HEK293T (cell line): ENCODE data around the gene THOP1.

Source experiments
- CTCF ChIA-PET: fragments of 350-600 bp; formaldehyde crosslinking; extraction: SDS; loops from one replicate; lab custom pipeline; 2021; ENCODE audit warnings: antibody characterized with exemption, inconsistent platforms; lab: Yijun Ruan, JAX
- POLR2A ChIA-PET: fragments of 350-600 bp; formaldehyde crosslinking; extraction: SDS; loops from one replicate; lab custom pipeline; 2020; ENCODE audit warnings: antibody characterized with exemption, inconsistent platforms; lab: Yijun Ruan, JAX
- DNase-seq: peaks from one replicate; pipeline ENCODE4 v3.0.0; 2012; ENCODE audit warnings: mixed read lengths; ENCODE audit errors: extremely low spot score
- BHLHE40 ChIP-seq: fragments of 450-650 bp; IDR thresholded peaks from 2 replicates; pipeline ENCODE4 v1.6.1; 2016; ENCODE audit warnings: mild to moderate bottlenecking, moderate library complexity, borderline replicate concordance
- CTBP1 ChIP-seq: fragments of 450-650 bp; IDR thresholded peaks from 2 replicates; pipeline ENCODE4 v1.6.1; 2016; ENCODE audit warnings: borderline replicate concordance
- FOXA1 ChIP-seq: fragments of 450-650 bp; IDR thresholded peaks from 2 replicates; pipeline ENCODE4 v1.6.1; 2016; ENCODE audit warnings: mild to moderate bottlenecking
- FOXK2 ChIP-seq: fragments of 450-650 bp; IDR thresholded peaks from 2 replicates; pipeline ENCODE4 v1.6.1; 2016; ENCODE audit warnings: mild to moderate bottlenecking
- FOXM1 ChIP-seq: fragments of 450-650 bp; IDR thresholded peaks from 2 replicates; pipeline ENCODE4 v1.6.1; 2017; ENCODE audit warnings: mild to moderate bottlenecking, borderline replicate concordance
- HDGF ChIP-seq: fragments of 450-650 bp; IDR thresholded peaks from 2 replicates; pipeline ENCODE4 v1.6.1; 2017; ENCODE audit warnings: antibody characterized with exemption, borderline replicate concordance
- L3MBTL2 ChIP-seq: fragments of 450-650 bp; conservative IDR thresholded peaks from 2 replicates; pipeline ENCODE4 v1.6.1; 2016; ENCODE audit warnings: mild to moderate bottlenecking
- LEF1 ChIP-seq: fragments of 450-650 bp; IDR thresholded peaks from 2 replicates; pipeline ENCODE4 v1.6.1; 2017; ENCODE audit warnings: mild to moderate bottlenecking, borderline replicate concordance
- NFRKB ChIP-seq: fragments of 450-650 bp; IDR thresholded peaks from 2 replicates; pipeline ENCODE4 v1.6.1; 2016; ENCODE audit warnings: mild to moderate bottlenecking, moderate library complexity
- PKNOX1 ChIP-seq: fragments of 450-650 bp; IDR thresholded peaks from 2 replicates; pipeline ENCODE4 v1.6.1; 2016
- SP1 ChIP-seq: fragments of 450-650 bp; IDR thresholded peaks from 2 replicates; pipeline ENCODE4 v1.6.1; 2017
- SUZ12 ChIP-seq: fragments of 450-650 bp; IDR thresholded peaks from 2 replicates; pipeline ENCODE4 v1.6.1; 2016; ENCODE audit warnings: mild to moderate bottlenecking
- TARDBP ChIP-seq: fragments of 450-650 bp; IDR thresholded peaks from 2 replicates; pipeline ENCODE4 v1.6.1; 2016
- ZNF384 ChIP-seq: fragments of 450-650 bp; IDR thresholded peaks from 2 replicates; pipeline ENCODE4 v1.6.1; 2016

The THOP1 gene

GRCh38 chr19:2774083-2774679, 11.1 kb upstream of the THOP1 start:
- no peak for TF ChIP-seq L3MBTL2
- TF ChIP-seq HDGF, result no peak
- ChIA-PET CTCF (no interaction called here), POLR2A (no interaction called here)
- no peak for DNase-seq

- no peak for TF ChIP-seq FOXK2
- ChIA-PET POLR2A (interaction anchor here (1.1 kb wide), 1 partner anchor 10 kb away, joined by 4 read pairs; the partner anchor contains the start of gene THOP1), CTCF (no interaction called here)
- DNase-seq, result no peak
Measured at GRCh38 chr19:2774953-2775555, 10.2 kb upstream of the THOP1 start.

GRCh38 chr19:2775556-2776430, 9.5 kb upstream of the THOP1 start:
- CTCF ChIA-PET, result no interaction called here
- POLR2A ChIA-PET, result interaction anchor here (1.1 kb wide), 1 partner anchor 9 kb away, joined by 4 read pairs; the partner anchor contains the start of gene THOP1
- TF ChIP-seq NFRKB, result no peak
- no peak for TF ChIP-seq SP1
- TF ChIP-seq BHLHE40, result no peak
- TF ChIP-seq FOXK2, result no peak
- TF ChIP-seq ZNF384, result no peak
- no peak for DNase-seq

GRCh38 chr19:2777952-2778683, 7.2 kb upstream of the THOP1 start:
- no peak for DNase-seq
- ChIA-PET POLR2A (no interaction called here), CTCF (no interaction called here)
- TF ChIP-seq ZNF384 (no peak), NFRKB (no peak), TARDBP (no peak)

GRCh38 chr19:2779121-2779740, 6.1 kb upstream of the THOP1 start:
- ChIA-PET CTCF (no interaction called here), POLR2A (no interaction called here)
- TF ChIP-seq FOXM1, result no peak
- no peak for TF ChIP-seq LEF1
- DNase-seq, result no peak

- CTCF ChIA-PET, result no interaction called here
- TF ChIP-seq FOXA1 (no peak), BHLHE40 (no peak), FOXM1 (no peak), SUZ12 (no peak), PKNOX1 (no peak), HDGF (no peak), FOXK2 (no peak), LEF1 (no peak), ZNF384 (no peak), TARDBP (no peak), CTBP1 (no peak)
- DNase-seq, result no peak
- POLR2A ChIA-PET, result no interaction called here
Measured at GRCh38 chr19:2780284-2780683, 5.0 kb upstream of the THOP1 start.

GRCh38 chr19:2782329-2782935, 2.9 kb upstream of the THOP1 start:
- TF ChIP-seq FOXK2 (no peak), TARDBP (no peak), BHLHE40 (no peak), SP1 (no peak), SUZ12 (no peak), NFRKB (no peak), PKNOX1 (no peak), L3MBTL2 (no peak)
- no peak for DNase-seq
- ChIA-PET CTCF (interaction anchor here (0.6 kb wide), 1 partner anchor 933 kb away, joined by 3 read pairs; no protein-coding TSS in a partner anchor), POLR2A (interaction anchor here (0.8 to 1.5 kb wide), 2 partner anchors 14 to 455 kb away, joined by 3 to 4 read pairs; partner anchors contain the start of genes LSM7 and SPPL2B)
